MM.1S (cell line): ENCODE data around the gene EVL.

Experiments used
- DNase-seq: peaks from one replicate; pipeline ENCODE4 v3.0.0-alpha.2; 2015
- H2AFZ ChIP-seq: fragments of 300-600 bp; sonication (generic); 2 replicates; pipeline ENCODE4 v1.6.0; 2016; ENCODE audit warnings: antibody characterized with exemption, low read length
- H3F3A ChIP-seq: fragments of 300-600 bp; sonication (generic); 2 replicates; pipeline ENCODE4 v1.6.1; 2016; ENCODE audit warnings: mild to moderate bottlenecking, antibody characterized with exemption, low read length, moderate library complexity, mixed read lengths; ENCODE audit not compliant: insufficient read depth
- H3K27ac ChIP-seq: fragments of 300-600 bp; sonication (generic); 2 replicates; pipeline ENCODE4 v1.5.1; 2016; ENCODE audit warnings: mild to moderate bottlenecking, low read length
- H3K27me3 ChIP-seq: fragments of 300-600 bp; sonication (generic); replicated peaks from 2 replicates; pipeline ENCODE4 v1.6.0; 2016; ENCODE audit warnings: low read length; ENCODE audit not compliant: insufficient read depth
- H3K36me3 ChIP-seq: fragments of 300-600 bp; sonication (generic); replicated peaks from 2 replicates; pipeline ENCODE4 v1.6.1; 2016; ENCODE audit warnings: mild to moderate bottlenecking, low read length, mixed read lengths; ENCODE audit not compliant: insufficient read depth
- H3K4me1 ChIP-seq: fragments of 300-600 bp; sonication (generic); 2 replicates; pipeline ENCODE4 v1.6.1; 2016; ENCODE audit warnings: low read length, mixed read lengths
- H3K4me2 ChIP-seq: fragments of 300-600 bp; sonication (generic); 2 replicates; pipeline ENCODE4 v1.6.0; 2016; ENCODE audit warnings: low read depth, low read length
- H3K4me3 ChIP-seq: fragments of 300-600 bp; sonication (generic); 2 replicates; pipeline ENCODE4 v1.5.1; 2016; ENCODE audit warnings: low read length, mixed read lengths
- H3K79me2 ChIP-seq: fragments of 300-600 bp; sonication (generic); 2 replicates; pipeline ENCODE4 v1.6.1; 2016; ENCODE audit warnings: mixed run types, low read length, mixed read lengths
- H3K9ac ChIP-seq: fragments of 300-600 bp; sonication (generic); 2 replicates; pipeline ENCODE4 v1.6.1; 2016; ENCODE audit warnings: low read length, mixed read lengths
- H3K9me2 ChIP-seq: fragments of 300-600 bp; sonication (generic); replicated peaks from 2 replicates; pipeline ENCODE4 v1.6.1; 2016; ENCODE audit warnings: mild to moderate bottlenecking, low read length, mixed read lengths; ENCODE audit not compliant: insufficient read depth
- H3K9me3 ChIP-seq: fragments of 300-600 bp; sonication (generic); replicated peaks from 2 replicates; pipeline ENCODE4 v1.6.1; 2016; ENCODE audit warnings: mild to moderate bottlenecking, low read length, mixed read lengths; ENCODE audit not compliant: insufficient read depth
- H4K20me1 ChIP-seq: fragments of 300-600 bp; sonication (generic); 2 replicates; pipeline ENCODE4 v1.6.1; 2016; ENCODE audit warnings: mild to moderate bottlenecking, low read length, moderate library complexity, mixed read lengths; ENCODE audit not compliant: insufficient read depth
- EZH2 ChIP-seq: fragments of 300-600 bp; sonication (generic); optimal IDR thresholded peaks from 2 replicates; pipeline ENCODE3; 2017; ENCODE audit warnings: low read depth, mild to moderate bottlenecking, antibody characterized with exemption, low read length, mixed read lengths
- EZH2phosphoT487 ChIP-seq: fragments of 300-600 bp; sonication (generic); IDR thresholded peaks from 2 replicates; pipeline ENCODE4 v1.6.1; 2018; ENCODE audit warnings: antibody characterized with exemption, low read length
- TF ChIP-seq, protein P1 (sequence below): fragments of 300-600 bp; sonication (generic); IDR thresholded peaks from 2 replicates; pipeline ENCODE4 v1.5.1; 2016; ENCODE audit warnings: antibody characterized with exemption, low read length, mixed read lengths

The EVL gene

DNA sequence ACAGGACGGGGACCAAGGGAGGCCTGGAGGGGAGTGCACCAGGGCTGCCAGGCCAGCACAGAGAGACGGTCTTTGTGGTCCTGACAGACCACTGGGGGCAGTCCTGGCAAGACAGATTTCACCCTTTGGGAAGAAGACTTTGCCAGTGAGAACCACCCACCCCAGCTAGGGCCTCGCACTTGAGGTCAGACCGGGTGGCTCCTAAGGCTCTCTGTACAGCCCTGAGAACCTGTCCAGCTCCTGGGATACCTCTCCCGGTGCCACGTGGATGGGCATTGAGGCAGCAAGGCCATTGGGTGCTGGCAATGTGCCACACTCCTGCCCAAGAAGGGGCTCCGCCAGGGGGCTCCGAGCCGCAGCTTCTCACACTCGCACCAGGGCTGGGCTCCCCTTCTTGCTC, 51.8 kb downstream of the EVL start:
- H3K79me2 ChIP-seq, result no peaks in the 10 kb centered on the region
- H2AFZ ChIP-seq, result no peak overlapping the region
- TF ChIP-seq, protein P1, sequence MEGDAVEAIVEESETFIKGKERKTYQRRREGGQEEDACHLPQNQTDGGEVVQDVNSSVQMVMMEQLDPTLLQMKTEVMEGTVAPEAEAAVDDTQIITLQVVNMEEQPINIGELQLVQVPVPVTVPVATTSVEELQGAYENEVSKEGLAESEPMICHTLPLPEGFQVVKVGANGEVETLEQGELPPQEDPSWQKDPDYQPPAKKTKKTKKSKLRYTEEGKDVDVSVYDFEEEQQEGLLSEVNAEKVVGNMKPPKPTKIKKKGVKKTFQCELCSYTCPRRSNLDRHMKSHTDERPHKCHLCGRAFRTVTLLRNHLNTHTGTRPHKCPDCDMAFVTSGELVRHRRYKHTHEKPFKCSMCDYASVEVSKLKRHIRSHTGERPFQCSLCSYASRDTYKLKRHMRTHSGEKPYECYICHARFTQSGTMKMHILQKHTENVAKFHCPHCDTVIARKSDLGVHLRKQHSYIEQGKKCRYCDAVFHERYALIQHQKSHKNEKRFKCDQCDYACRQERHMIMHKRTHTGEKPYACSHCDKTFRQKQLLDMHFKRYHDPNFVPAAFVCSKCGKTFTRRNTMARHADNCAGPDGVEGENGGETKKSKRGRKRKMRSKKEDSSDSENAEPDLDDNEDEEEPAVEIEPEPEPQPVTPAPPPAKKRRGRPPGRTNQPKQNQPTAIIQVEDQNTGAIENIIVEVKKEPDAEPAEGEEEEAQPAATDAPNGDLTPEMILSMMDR, result no peak
- TF ChIP-seq EZH2phosphoT487 (no peak), EZH2 (no peak)
- H3K9me2 ChIP-seq, result no peaks in the 10 kb centered on the region
- DNase-seq, result no peak
- H3K27ac ChIP-seq, result no peak overlapping the region
- no peaks in the 10 kb centered on the region for H3K36me3 ChIP-seq
- no peaks in the 10 kb centered on the region for H3K4me1 ChIP-seq
- no peak overlapping the region for H3K4me2 ChIP-seq
- no peaks in the 10 kb centered on the region for H3F3A ChIP-seq
- H3K4me3 ChIP-seq, result no peak overlapping the region
- H3K27me3 ChIP-seq, result no peaks in the 10 kb centered on the region
- H4K20me1 ChIP-seq, result no peaks in the 10 kb centered on the region
- H3K9ac ChIP-seq, result no peak overlapping the region
- no peaks in the 10 kb centered on the region for H3K9me3 ChIP-seq

DNA sequence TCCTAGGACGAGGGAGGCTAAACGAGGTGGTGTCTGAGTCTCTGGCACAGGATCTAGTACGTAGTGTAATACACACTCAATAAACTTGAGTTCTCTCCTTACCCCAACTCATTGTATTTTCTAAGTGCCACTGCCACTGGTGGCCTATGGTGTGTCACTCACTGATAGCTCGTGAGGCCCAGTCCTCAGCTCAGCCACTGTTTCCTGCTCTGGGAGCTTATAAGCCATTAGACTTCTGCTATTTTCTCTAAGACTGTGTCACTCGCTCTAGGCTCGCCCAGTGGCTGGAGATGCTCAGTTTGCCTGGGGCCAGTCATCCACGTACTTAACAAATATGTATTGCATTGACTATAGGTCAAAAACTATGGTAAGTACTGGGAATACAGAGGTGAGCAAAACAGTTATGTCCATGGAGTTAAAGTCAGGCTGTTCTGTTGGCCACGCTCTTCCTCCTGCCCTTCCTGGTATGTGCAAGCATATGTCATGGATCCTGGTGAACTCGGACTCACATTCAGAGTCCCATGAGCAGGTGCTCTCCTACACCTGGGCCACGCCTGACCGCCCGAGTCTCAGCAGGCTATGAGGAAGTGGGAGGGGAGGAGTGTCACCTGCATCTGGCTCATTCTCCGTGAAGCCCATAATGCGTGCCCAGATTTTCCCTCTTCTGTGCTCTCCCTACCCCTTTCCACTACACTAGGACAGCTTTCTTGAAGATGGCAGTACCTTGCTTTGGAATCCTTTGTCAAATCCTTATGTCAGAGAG, 52.6 kb downstream of the EVL start:
- TF ChIP-seq EZH2, result no peak
- TF ChIP-seq EZH2phosphoT487, result no peak
- TF ChIP-seq, protein P1, result no peak
- no peaks in the 10 kb centered on the region for H3K79me2 ChIP-seq
- no peak for DNase-seq

DNA sequence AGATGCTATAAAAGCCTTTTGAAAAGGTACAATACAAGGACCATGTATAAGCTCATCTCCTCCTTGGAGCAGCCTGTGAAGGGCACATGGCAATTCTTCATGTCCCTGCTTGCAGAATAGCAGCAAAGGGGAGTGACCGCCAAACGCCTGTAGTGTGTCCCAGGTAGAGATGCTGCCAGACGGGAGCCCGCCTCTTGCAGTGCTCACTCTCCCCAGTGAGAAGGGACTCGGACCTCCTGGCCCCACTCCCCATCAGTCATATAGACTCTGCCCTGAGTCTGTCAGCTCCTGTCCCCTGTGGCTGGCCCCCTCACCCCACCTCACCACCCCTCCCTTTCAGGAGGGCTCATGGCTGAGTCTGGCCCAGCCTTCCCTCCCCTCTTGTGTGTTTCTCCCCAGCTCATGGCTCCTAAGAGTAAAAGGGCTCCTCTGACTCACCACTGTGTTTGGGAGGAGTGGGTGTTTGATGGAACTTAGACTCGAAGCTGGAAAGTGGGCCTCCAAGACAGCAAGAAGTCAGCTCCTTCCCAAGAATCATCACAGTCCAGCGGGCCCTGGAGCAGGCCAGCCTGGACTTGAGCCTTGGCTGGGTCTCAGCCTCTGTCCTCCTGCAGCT, 53.3 kb downstream of the EVL start:
- Histone ChIP-seq H2AFZ (no peak overlapping the region), H3K36me3 (no peaks in the 10 kb centered on the region), H3K27ac (no peak overlapping the region), H3K4me3 (no peak overlapping the region), H3K4me2 (no peak overlapping the region), H3F3A (no peaks in the 10 kb centered on the region), H3K4me1 (no peaks in the 10 kb centered on the region), H3K79me2 (no peaks in the 10 kb centered on the region), H3K9me3 (no peaks in the 10 kb centered on the region), H3K9ac (no peak overlapping the region), H3K27me3 (no peaks in the 10 kb centered on the region), H4K20me1 (no peaks in the 10 kb centered on the region), H3K9me2 (no peaks in the 10 kb centered on the region)
- TF ChIP-seq, protein P1, result no peak
- no peak for TF ChIP-seq EZH2
- TF ChIP-seq EZH2phosphoT487, result no peak
- DNase-seq, result no peak

More for the DNA sequence above, 52.6 kb downstream of the EVL start:
- no peak overlapping the region for H3K27ac ChIP-seq
- no peaks in the 10 kb centered on the region for H3K9me2 ChIP-seq
- no peak overlapping the region for H3K4me2 ChIP-seq
- H3K4me3 ChIP-seq, result no peak overlapping the region
- no peaks in the 10 kb centered on the region for H3F3A ChIP-seq
- no peaks in the 10 kb centered on the region for H3K9me3 ChIP-seq
- no peak overlapping the region for H3K9ac ChIP-seq
- no peaks in the 10 kb centered on the region for H3K27me3 ChIP-seq
- H4K20me1 ChIP-seq, result no peaks in the 10 kb centered on the region
- no peak overlapping the region for H2AFZ ChIP-seq
- H3K4me1 ChIP-seq, result no peaks in the 10 kb centered on the region
- H3K36me3 ChIP-seq, result no peaks in the 10 kb centered on the region
